Mononuclear cell (primary cell): Measurements from ENCODE around the gene OR4P4. TPM values are rescaled to one million over a fixed set of nuclear protein-coding genes. Genes with fewer than 3 reads are reported as not detected.

Experiments used
- H3K27me3 ChIP-seq: 2 replicates; pipeline ENCODE4 v1.6.0; 2011; ENCODE audit warnings: low read length, control low read depth; ENCODE audit not compliant: insufficient read depth
- H3K4me1 ChIP-seq: 2 replicates; pipeline ENCODE4 v1.5.1; 2011; ENCODE audit warnings: mild to moderate bottlenecking, low read length, control low read depth; ENCODE audit not compliant: insufficient read depth
- H3K4me3 ChIP-seq: 2 replicates; pipeline ENCODE4 v1.5.1; 2011; ENCODE audit warnings: mild to moderate bottlenecking, low read length, moderate library complexity
- H3K9me3 ChIP-seq: 2 replicates; pipeline ENCODE4 v1.5.1; 2011; ENCODE audit warnings: low read depth, mild to moderate bottlenecking, control low read depth, low read length
- total RNA-seq: library from RNA; depleted of rRNA; stranded (reverse); fragments of >200 nt; gene quantifications from one replicate; pipeline ENCODE4 v1.2.3, GENCODE V29; 2012

Gene OR4P4
- not detected for total RNA-seq

DNA sequence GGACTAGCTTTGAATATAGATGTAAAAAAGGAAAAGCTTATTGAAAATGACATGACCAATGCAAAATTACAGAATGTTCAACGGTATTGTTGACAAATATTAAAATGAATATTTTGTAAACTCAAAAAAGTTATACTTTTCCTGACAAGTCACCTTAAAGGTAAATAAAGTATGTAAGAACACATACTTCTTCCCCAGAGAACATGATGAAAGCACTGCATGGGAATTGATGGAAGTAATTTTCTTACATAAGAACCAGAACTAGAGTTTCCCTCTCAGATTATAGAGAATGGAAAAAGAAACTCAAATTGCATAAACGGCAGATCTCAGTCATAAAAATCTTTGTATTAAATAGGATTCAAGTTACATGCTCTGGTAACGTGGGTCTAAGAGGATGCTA, at the start of gene OR4P4:
OR4P4 (plus strand) TSS at position 301 of the 400 bp plus-strand sequence.
- H3K4me3 ChIP-seq = no peak within 1 kb of the TSS
- H3K27me3 ChIP-seq = no peaks in the 10 kb centered on the region

DNA sequence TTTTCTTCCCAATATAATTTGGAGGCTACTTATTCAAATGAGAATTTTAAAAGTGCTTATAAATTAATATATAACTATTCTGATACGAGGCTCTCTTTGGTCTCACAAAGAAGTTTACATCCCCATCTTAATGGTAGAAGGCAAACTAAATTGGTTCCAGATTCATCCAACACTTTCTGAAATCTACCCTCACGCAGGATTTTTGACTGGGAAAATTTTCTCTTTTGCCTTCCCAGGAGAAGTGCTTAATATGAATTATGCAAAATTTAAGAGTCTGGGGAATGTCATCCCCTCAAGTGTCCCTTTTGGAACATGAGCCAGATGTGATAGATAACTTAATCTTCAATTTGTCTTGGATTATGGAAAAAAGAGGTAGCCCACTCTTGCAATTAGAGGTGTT, 27.4 kb upstream of the OR4P4 start, which contains the start of gene OR4C11:
OR4C11 (minus strand) TSS at position 101 of the 400 bp plus-strand sequence. CDS start 3,272 bp downstream, outside the sequence.
- no peaks in the 10 kb centered on the region for H3K4me1 ChIP-seq
- no peak within 1 kb of the TSS for H3K4me3 ChIP-seq
- H3K9me3 ChIP-seq = no peaks in the 10 kb centered on the region
- no peaks in the 10 kb centered on the region for H3K27me3 ChIP-seq

More for the DNA sequence above, at the start of gene OR4P4:
- H3K9me3 ChIP-seq = no peaks in the 10 kb centered on the region
- no peaks in the 10 kb centered on the region for H3K4me1 ChIP-seq

DNA sequence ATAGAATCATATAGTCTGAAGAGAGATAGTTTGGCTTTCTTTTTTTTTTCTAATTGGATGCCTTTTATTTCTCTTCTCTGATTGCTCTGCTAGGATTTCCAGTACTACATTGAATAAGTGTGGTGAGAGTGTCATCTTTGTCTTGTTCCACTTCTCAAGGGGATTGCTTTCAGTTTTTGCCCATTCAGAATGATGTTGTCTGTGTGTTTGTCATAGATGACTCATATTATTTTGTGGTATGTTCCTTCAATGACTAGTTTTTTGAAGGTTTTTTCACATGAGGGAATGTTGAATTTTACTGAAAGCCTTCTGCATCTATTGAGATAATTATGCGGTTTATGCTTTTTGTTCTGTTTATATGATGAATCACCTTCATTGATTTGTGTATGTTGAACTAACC, 10.4 kb upstream of the OR4P4 start:
- Histone ChIP-seq H3K9me3 (no peaks in the 10 kb centered on the region), H3K4me3 (no peak overlapping the region), H3K4me1 (no peaks in the 10 kb centered on the region), H3K27me3 (no peaks in the 10 kb centered on the region)

DNA sequence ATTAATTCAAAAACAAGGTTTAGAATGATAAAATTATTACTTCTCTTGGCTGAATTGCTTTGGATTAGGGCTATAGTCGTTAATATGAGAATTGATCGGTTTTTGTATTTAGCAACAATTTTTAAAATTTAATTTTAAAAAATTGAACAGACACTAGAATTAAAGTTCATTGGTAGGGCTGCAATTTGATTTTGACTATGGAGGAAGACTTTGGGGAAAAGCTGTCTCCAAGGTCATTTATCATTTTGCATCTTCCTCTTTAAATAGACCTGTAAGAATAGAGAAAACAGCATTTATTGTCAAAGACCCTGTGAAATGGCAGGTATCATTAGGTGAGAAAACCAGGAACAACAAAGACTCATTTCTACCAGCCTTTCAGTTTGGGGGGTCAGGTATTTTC, 13.1 kb downstream of the OR4P4 start, which contains the start of gene OR4S2:
OR4S2 (plus strand) TSS at position 301 of the 400 bp plus-strand sequence. CDS start 2,577 bp downstream, outside the sequence.
- H3K27me3 ChIP-seq = no peaks in the 10 kb centered on the region
- H3K4me1 ChIP-seq = no peaks in the 10 kb centered on the region
- no peaks in the 10 kb centered on the region for H3K9me3 ChIP-seq
- H3K4me3 ChIP-seq = no peak within 1 kb of the TSS

DNA sequence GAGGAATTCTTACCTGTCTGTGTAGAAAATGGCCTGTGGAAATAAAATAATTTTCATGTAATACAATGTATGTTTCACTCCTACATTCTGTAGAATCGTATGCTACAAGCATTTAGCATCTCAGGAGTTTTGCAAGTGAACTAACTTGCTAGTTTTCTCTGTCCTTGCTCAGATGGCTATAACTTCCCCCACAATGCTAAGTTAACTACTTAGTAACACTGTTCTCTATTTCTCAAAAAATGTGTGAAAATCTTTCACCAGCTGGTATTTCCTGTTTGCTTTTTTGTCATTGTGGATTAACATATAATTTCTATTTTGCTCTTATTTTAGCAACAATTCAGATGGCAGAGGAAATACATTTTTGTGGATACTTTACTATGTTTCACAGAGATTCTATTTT, 17.6 kb downstream of the OR4P4 start:
- Histone ChIP-seq H3K9me3 (no peaks in the 10 kb centered on the region), H3K27me3 (no peaks in the 10 kb centered on the region), H3K4me3 (no peak overlapping the region), H3K4me1 (no peaks in the 10 kb centered on the region)

DNA sequence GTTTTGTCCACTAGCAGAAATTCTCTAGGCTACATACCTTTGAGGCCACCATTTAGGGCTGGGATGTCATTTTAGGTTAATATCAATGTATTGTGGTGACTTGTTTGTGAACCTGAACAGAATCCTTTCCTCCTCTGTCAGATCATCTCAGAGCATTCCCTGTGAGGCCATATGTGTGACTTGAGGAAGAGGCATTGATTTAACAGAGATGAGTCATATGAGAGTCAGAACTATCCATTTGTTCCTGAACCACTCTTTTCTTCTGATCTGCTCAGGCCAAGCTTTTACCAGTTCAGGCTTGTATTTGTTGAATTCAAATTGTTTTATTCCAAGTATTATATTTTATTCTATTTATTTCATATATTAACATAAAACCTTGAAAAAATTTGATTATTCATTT, 20.2 kb downstream of the OR4P4 start:
- Histone ChIP-seq H3K27me3 (no peaks in the 10 kb centered on the region), H3K9me3 (no peaks in the 10 kb centered on the region), H3K4me3 (no peak overlapping the region), H3K4me1 (no peaks in the 10 kb centered on the region)

DNA sequence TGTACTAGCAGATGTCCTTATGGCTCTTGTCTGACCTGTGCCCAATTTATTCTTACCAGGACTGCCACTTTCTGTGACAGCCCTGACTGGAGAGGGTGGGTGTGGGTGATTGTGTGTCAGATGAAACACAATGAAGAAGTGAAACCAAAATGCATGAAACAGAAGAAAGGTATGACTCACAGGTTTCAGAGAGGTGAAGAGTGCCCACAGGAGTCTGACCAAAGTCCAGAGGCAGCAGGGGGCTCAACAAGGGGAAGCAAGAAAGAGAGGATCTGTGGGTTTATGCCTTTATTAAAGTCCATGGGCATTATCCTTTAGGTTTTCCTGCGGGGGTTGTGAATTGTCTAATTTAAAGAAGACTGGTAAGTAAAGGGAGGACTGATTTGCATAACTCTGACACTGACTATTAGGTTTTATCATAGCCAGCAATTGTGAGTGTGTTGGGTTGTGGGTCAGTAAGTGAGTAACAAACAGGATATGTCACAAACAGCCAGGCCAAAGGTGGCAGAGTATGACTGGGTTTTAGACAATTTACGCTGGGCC, 23.2 kb downstream of the OR4P4 start:
- H3K4me3 ChIP-seq = no peak overlapping the region
- no peaks in the 10 kb centered on the region for H3K9me3 ChIP-seq
- no peaks in the 10 kb centered on the region for H3K27me3 ChIP-seq
- no peaks in the 10 kb centered on the region for H3K4me1 ChIP-seq

DNA sequence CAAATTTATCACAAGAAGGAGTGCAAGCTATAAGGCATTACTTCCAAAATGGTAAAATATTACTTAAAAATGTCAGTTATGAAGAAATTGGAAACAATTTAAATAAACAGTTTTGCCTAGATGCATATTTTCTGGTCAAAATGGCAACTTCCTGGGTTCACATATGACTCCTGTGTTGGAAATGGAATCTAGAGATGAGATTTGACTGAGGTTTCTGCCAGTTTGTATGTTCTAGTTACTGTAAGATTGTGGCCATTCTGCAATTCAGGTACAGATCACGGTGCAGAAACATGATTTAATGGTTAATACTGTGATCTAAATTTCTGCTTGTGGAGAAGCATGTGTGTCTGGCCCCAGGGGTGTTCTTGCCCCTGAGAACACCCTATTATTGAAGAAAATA, 23.7 kb downstream of the OR4P4 start:
- H3K9me3 ChIP-seq = no peaks in the 10 kb centered on the region
- H3K4me3 ChIP-seq = no peak overlapping the region
- H3K4me1 ChIP-seq = no peaks in the 10 kb centered on the region
- H3K27me3 ChIP-seq = no peaks in the 10 kb centered on the region

DNA sequence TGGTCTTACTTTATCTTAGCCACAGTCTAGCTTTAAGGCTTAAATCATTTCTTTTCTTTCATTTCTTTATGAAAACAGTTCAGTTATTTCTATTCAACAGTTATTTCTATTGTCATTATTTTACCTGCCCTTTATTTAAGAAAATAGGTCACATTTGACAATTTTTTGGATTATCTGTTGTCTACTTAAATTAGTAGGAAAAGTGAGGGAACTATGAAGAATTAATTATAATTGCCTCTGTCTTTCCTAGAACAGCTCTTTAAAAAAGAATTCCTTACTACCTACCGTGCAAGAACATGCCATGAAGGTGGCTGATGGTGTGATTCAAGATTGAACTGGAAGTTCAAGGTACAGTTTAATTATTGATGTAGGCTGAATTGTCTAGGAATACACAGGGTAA, 27.0 kb downstream of the OR4P4 start, which contains the start of gene OR4C6:
OR4C6 (plus strand) TSS at position 301 of the 400 bp plus-strand sequence. CDS start 2,966 bp downstream, outside the sequence.
- Histone ChIP-seq H3K4me1 (no peaks in the 10 kb centered on the region), H3K9me3 (no peaks in the 10 kb centered on the region), H3K4me3 (no peak within 1 kb of the TSS)

DNA sequence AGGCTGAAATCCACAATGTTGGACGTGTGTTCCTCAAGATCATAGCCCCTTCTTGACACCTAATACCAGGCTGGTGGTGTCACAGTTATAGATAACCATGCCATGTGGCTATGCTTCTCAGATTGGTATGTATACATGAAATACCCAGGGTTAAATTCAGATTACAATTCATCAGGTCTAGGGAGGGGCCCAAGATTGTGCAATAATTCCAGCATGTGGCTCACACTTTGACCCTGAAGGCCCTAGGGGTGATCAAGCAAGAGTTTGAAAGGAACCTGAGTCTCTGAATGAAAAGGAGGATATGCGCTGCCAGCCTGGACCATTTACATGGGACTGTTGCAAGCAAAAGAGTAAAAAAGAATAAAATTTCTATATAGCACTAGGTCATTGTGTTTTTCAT, 34.5 kb downstream of the OR4P4 start:
- Histone ChIP-seq H3K4me3 (no peak overlapping the region), H3K27me3 (no peaks in the 10 kb centered on the region), H3K9me3 (no peaks in the 10 kb centered on the region), H3K4me1 (no peaks in the 10 kb centered on the region)

More for the DNA sequence above, 27.0 kb downstream of the OR4P4 start, which contains the start of gene OR4C6:
- no peaks in the 10 kb centered on the region for H3K27me3 ChIP-seq

DNA sequence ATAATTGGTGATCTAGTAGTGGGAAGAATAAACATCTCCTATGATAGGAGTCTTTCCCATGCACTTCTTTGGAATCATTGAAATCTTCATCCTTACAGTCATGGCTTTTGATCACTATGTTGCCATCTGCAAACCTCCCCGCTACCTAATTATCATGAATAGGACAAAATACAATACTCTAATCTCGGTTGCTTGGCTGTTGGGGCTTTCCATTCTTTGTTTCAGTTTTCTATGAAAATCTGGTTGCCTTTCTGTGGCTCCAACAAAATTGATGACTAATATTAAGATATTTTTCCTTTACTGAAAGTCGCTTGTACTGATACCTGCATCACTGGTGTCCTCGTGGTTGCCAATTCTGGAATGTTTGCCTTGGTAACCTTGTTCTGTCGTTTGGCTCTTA, 38.9 kb downstream of the OR4P4 start:
- no peaks in the 10 kb centered on the region for H3K9me3 ChIP-seq
- no peaks in the 10 kb centered on the region for H3K27me3 ChIP-seq
- no peaks in the 10 kb centered on the region for H3K4me1 ChIP-seq
- H3K4me3 ChIP-seq = no peak overlapping the region

Other genes with a start within 250 kb of the OR4P4 start
- not detected for gene OR4C15, start 80.6 kb upstream of the OR4P4 start, total RNA-seq
- not detected for gene OR4C16, start 63.0 kb upstream of the OR4P4 start, total RNA-seq
- gene OR4C11, start 27.5 kb upstream of the OR4P4 start, total RNA-seq = not detected
- gene OR4S2, start 13.2 kb downstream of the OR4P4 start, total RNA-seq = not detected
- gene OR4C6, start 27.1 kb downstream of the OR4P4 start, total RNA-seq = 0.21 TPM
- not detected for gene OR5D13, start 138.3 kb downstream of the OR4P4 start, total RNA-seq
- gene OR5D14, start 160.4 kb downstream of the OR4P4 start, total RNA-seq = not detected
- not detected for gene OR5L1, start 176.3 kb downstream of the OR4P4 start, total RNA-seq
- not detected for gene OR5D18, start 184.5 kb downstream of the OR4P4 start, total RNA-seq
- gene OR5L2, start 192.1 kb downstream of the OR4P4 start, total RNA-seq = not detected
- not detected for gene OR5D16, start 203.6 kb downstream of the OR4P4 start, total RNA-seq
- not detected for gene TRIM51, start 248.2 kb downstream of the OR4P4 start, total RNA-seq